HL-60 (cell line): Measurements from ENCODE around the gene TSC22D4.

Source experiments
- REST ChIP-seq: IDR thresholded peaks from 2 replicates; pipeline ENCODE4 v1.6.1; 2012; ENCODE audit warnings: low read depth; ENCODE audit not compliant: insufficient replicate concordance
- TF ChIP-seq, protein P1 (sequence below): IDR thresholded peaks from one replicate; pipeline ENCODE4 v1.5.1; 2011; ENCODE audit warnings: low read length, control low read depth, inconsistent platforms; ENCODE audit not compliant: insufficient read depth

DNA sequence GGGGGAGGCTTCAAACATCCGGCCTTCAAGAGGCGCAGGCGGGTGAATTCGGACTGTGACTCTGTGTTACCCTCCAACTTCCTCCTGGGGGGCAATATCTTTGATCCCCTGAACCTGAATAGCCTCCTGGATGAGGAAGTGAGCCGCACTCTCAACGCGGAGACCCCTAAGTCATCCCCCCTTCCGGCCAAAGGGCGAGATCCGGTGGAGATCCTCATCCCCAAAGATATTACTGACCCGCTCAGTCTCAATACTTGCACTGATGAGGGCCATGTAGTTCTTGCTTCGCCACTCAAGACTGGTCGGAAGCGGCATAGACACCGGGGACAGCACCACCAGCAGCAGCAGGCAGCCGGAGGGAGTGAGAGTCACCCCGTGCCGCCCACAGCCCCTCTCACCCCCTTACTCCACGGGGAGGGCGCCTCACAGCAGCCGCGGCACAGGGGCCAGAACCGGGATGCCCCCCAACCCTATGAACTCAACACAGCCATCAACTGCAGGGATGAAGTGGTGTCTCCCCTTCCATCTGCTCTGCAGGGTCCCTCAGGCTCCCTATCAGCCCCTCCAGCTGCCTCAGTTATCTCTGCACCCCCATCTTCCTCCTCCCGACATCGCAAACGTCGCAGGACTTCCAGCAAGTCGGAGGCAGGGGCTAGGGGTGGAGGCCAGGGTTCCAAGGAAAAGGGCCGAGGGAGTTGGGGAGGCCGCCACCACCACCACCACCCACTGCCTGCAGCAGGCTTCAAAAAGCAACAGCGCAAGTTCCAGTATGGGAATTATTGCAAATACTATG, 48.3 kb downstream of the TSC22D4 start:
- TF ChIP-seq, protein P1, sequence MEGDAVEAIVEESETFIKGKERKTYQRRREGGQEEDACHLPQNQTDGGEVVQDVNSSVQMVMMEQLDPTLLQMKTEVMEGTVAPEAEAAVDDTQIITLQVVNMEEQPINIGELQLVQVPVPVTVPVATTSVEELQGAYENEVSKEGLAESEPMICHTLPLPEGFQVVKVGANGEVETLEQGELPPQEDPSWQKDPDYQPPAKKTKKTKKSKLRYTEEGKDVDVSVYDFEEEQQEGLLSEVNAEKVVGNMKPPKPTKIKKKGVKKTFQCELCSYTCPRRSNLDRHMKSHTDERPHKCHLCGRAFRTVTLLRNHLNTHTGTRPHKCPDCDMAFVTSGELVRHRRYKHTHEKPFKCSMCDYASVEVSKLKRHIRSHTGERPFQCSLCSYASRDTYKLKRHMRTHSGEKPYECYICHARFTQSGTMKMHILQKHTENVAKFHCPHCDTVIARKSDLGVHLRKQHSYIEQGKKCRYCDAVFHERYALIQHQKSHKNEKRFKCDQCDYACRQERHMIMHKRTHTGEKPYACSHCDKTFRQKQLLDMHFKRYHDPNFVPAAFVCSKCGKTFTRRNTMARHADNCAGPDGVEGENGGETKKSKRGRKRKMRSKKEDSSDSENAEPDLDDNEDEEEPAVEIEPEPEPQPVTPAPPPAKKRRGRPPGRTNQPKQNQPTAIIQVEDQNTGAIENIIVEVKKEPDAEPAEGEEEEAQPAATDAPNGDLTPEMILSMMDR, result no peak
- no peak for TF ChIP-seq REST
